Measurements from ENCODE around the gene IL22RA1.

Gene IL22RA1

DNA sequence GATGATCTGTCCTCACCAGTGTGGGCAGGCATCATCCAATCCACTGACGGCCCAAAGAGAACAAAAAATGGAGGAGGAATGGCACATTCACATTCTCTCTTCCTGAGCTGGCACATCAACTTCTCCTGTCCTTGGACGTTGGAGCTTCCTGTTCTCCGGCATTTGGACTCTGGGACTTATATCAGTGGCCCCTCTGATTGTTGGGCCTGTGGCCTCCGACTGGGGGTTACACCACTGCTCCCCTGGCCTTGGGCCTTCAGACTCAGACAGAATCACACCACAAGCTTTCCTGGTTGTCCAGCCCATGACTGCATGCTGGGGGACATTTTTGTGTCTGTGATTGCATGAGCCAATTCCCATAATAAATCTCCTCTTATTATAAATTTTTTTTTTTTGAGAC, 24.1 kb upstream of the IL22RA1 start:
- H3K4me3 ChIP-seq (ENCODE audit: low read depth, low read length): no peak overlapping the region
- TF ChIP-seq, protein P1, sequence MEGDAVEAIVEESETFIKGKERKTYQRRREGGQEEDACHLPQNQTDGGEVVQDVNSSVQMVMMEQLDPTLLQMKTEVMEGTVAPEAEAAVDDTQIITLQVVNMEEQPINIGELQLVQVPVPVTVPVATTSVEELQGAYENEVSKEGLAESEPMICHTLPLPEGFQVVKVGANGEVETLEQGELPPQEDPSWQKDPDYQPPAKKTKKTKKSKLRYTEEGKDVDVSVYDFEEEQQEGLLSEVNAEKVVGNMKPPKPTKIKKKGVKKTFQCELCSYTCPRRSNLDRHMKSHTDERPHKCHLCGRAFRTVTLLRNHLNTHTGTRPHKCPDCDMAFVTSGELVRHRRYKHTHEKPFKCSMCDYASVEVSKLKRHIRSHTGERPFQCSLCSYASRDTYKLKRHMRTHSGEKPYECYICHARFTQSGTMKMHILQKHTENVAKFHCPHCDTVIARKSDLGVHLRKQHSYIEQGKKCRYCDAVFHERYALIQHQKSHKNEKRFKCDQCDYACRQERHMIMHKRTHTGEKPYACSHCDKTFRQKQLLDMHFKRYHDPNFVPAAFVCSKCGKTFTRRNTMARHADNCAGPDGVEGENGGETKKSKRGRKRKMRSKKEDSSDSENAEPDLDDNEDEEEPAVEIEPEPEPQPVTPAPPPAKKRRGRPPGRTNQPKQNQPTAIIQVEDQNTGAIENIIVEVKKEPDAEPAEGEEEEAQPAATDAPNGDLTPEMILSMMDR (IDR thresholded peaks at IDR 0.05; ENCODE audit: insufficient read depth, low read depth, low read length, missing control alignments): no peak
- DNase-seq (ENCODE audit: low read depth): no peak

- TF ChIP-seq, protein P1 (IDR thresholded peaks at IDR 0.05; ENCODE audit: insufficient read depth, low read depth, low read length, missing control alignments): no peak
- no peak overlapping the region for H3K4me3 ChIP-seq (ENCODE audit: low read depth, low read length)
- no peak for DNase-seq (ENCODE audit: low read depth)
Observed at GRCh38 chr1:24165500-24165899, 22.6 kb upstream of the IL22RA1 start.

DNA sequence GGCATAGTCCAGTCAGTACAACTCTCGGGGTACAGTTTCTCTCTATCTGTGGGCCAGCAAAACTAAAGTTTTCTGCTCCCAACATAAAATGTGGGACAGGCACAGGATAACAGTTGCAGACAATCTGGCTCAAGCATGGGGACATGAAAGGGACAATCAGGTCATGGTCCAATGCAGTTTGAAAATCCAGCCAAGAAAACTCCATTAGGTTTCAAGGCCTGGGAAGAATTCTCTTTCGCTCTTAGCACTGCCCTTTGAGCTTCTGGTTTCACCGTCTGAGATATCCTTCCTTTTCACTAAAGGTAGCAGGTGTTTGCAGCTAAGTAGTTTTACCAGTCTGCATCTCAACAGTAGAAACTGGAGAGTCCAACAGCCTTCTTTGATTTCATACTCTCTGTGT, 21.1 kb upstream of the IL22RA1 start:
- no peak for DNase-seq (ENCODE audit: low read depth)

DNA sequence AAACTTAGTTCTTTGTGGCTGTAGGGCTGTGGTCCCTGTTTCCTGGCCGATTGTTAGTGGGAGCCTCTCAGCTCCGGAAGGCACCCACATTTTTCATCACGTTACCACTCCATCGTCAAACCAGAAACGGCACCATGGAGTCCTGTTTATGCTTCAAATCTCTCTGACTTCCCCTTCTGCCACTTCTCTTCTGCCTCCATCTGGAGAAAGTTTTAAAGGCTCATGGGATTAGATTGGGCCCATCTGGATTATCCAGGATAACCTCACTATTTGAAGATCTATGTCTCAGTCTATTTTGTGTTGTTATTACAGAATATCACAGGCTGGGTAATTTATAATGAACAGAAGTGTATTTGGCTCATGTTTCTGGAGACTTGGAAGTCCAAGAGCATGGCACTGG, 19.3 kb upstream of the IL22RA1 start:
- TF ChIP-seq, protein P1 (IDR thresholded peaks at IDR 0.05; ENCODE audit: insufficient read depth, low read depth, low read length, missing control alignments): no peak
- no peak for DNase-seq (ENCODE audit: low read depth)
- H3K4me3 ChIP-seq (ENCODE audit: low read depth, low read length): no peak overlapping the region

More for the DNA sequence above, 21.1 kb upstream of the IL22RA1 start:
- TF ChIP-seq, protein P1 (IDR thresholded peaks at IDR 0.05; ENCODE audit: insufficient read depth, low read depth, low read length, missing control alignments): no peak
- H3K4me3 ChIP-seq (ENCODE audit: low read depth, low read length): no peak overlapping the region

- TF ChIP-seq, protein P1 (IDR thresholded peaks at IDR 0.05; ENCODE audit: insufficient read depth, low read depth, low read length, missing control alignments): no peak
- H3K4me3 ChIP-seq (ENCODE audit: low read depth, low read length): no peak overlapping the region
- no peak for DNase-seq (ENCODE audit: low read depth)
Observed at GRCh38 chr1:24161270-24161669, 18.3 kb upstream of the IL22RA1 start.

DNA sequence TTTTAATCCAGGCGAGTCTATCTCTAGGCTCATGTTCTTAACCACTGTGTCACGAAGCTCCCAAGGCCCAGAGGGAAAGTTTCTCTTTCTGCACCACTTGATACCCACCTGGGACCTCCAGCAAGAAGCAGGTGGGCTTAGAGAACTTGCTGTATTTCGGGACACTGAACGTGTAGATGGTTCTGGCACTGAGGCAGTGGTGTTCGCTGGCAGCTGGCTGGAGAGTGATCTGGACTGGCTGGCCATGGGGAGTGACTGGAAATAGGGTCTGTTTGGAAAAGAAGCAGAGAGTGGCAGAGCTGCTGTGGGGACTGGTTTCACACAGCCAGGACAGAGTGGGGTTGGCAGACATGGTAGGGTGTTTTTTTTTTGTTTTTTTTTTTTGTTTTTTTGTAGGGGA, 16.4 kb upstream of the IL22RA1 start:
- DNase-seq (ENCODE audit: low read depth): no peak
- no peak overlapping the region for H3K4me3 ChIP-seq (ENCODE audit: low read depth, low read length)
- TF ChIP-seq, protein P1 (IDR thresholded peaks at IDR 0.05; ENCODE audit: insufficient read depth, low read depth, low read length, missing control alignments): no peak

DNA sequence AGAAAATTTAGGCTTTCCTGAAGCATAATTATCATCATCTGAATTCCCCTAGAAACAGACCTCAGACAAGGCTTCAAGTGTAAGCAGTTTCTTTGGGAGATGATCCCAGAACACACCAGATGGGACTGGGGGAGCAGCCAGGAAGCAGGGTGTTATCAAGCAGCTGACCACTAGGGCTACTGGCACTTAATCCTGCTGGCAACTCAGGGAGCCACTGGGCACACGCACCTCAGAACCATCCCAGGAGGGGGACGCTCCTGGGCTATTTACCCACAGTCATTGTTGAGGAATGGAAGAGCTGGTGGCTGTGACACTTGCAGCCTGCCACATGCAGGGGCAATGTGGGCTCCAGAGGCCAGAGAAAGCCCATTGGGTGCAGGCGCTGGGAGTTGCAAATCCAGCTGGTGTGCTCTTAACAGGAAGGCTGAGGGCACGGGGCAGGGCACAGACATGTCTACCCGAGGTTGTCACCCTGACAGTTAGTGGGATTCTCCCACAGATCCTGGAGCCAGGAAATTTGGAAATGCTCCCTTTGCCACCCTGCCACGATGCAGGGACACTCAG, 15.1 kb upstream of the IL22RA1 start:
- TF ChIP-seq, protein P1 (IDR thresholded peaks at IDR 0.05; ENCODE audit: insufficient read depth, low read depth, low read length, missing control alignments): peak; percentile 15
- DNase-seq (ENCODE audit: low read depth): no peak
- H3K4me3 ChIP-seq (ENCODE audit: low read depth, low read length): no peak overlapping the region

All from GM12865 (cell line).